ENCODE results near the gene MYO18A. TPM values are rescaled to one million over a fixed set of nuclear protein-coding genes. Genes with fewer than 3 reads are reported as not detected.
"Not testable (repeated sequence)": the region's sequence is repeated elsewhere in the genome, so short reads cannot be mapped to it uniquely, and the experiment has no call there.

Gene MYO18A
- total RNA-seq, 1 donor from 2014 or later: 29.9 TPM

DNA sequence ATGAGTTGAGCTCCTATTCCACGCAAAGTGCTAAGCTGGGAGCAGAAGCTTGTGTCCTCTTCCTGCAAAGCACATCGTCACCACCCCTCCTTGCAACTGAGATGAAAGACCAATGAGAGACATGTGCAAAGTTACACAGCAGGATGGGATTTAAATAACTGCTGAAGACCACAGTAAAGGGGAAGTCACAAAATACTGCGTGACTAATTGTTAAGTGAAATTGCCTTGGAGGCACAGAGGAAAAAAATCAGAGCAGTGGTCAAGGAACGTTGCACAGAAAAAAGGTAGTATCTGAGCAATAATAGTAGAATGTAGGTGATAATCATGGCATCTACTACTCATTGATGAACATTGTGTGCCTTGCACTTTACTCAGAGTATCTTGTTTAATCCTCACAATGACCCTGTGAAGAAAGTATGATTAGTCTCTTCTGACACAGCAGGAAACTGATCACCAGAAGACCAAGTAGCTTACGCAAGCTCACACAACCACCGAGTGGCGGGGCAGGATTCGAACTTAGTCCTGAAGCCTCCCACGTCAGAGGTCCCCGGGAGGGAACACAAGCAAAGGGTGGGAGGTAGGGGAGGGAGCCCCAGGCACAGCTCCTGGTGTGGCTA, 15.4 kb upstream of the MYO18A start:
- no peak for DNase-seq (ENCODE audit: extremely low read depth, low read depth, low spot score)

GRCh38 chr17:29194669-29195068, 14.5 kb upstream of the MYO18A start:
- DNase-seq (ENCODE audit: extremely low read depth, low read depth, low spot score): no peak

DNA sequence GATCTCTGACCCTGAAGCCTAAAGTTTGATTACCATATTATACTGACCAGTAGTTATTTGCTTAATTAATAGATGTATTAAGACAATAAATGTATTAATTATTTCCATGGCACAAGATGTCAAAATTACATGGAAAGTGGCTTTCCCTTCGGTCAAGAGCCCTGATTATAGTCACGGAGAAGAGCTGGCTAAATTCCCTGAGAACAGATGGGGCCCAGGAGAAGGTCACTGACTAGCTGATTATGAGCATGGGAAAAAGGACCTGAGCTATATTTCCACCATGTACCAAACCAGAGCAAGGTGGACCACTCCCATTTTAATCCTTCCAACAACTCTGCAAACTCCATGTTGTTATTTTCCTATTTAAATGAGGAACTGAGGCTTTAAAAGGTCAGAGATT, 12.9 kb upstream of the MYO18A start:
- no peak for DNase-seq (ENCODE audit: extremely low read depth, low read depth, low spot score)

DNA sequence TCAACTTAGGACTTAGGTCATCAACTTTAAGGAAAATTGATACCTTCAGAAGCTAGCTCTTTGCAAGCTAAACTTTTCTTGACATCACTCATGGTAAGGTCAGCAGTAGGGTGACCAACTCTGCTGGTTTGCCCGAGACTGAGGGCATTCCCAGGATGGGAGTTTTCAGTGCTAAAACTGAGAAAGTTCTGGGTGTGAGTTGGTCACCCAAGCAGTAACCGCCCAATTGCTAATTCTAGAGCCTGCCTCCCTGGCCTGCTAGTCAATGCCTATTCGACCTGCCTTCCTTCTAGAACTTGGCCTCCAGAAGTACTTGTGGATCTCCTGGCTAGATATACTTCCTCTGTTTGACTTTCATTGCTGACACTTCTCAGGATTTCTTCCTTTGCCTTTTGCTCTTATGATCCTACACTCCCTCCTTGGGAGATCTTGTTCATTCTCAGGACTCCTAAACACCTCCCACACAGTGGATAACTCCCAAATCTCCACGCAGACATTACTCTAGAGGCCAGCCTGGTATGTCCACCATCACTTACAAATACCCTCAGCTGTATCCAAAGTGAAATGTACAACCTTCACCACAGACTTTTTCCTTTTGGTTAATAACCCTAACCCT, 10.5 kb upstream of the MYO18A start:
- no peak for DNase-seq (ENCODE audit: extremely low read depth, low read depth, low spot score)

DNA sequence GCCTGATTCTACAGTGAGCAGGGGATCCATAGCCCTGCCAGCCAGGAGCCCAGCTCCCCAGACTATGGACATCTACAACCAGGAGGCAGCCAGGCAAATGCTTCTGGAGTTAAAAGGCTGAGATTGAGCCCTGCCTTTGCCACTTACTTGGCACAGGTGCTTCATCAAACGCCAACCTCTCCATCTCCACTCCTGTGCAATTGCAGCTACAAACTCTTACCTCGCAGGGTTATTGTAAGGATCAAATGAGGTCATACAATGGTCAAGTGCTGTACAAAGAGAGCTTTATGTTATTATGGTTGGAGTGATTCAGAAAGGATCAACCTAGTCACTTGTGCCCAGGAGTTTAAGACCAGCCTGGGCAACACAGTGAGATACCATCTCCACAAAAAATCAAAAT, 9.8 kb upstream of the MYO18A start:
- no peak for DNase-seq (ENCODE audit: extremely low read depth, low read depth, low spot score)

- no peak for DNase-seq (ENCODE audit: extremely low read depth, low read depth, low spot score)
Observed at GRCh38 chr17:29189355-29189754, 9.2 kb upstream of the MYO18A start.

DNA sequence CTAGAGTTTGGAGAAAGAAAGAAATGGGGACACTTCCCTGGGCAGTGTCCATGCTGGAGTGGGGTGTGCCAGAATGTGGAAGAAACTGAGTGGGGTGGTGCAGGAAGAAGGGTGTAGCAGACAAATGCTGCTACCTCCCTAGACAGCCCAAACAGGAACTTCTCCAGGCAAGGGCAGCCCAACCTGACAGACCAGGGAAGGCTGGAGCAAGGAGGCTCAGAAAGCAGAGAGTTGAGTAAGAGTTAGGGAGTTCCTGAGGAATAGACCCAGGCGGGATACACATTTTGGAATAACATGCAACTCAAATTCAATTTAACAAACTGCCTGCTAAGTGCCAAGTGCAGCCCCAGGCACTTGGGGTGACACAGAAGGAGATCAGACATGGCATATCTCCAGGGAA, 1.0 kb upstream of the MYO18A start:
- DNase-seq (ENCODE audit: extremely low read depth, low read depth, low spot score): no peak

- no peak for DNase-seq (ENCODE audit: extremely low read depth, low read depth, low spot score)
Observed at GRCh38 chr17:29180788-29181160, 576 bp upstream of the MYO18A start.

GRCh38 chr17:29179232-29180033, 765 bp downstream of the MYO18A start:
- DNase-seq (ENCODE audit: extremely low read depth, low read depth, low spot score): no peak

DNA sequence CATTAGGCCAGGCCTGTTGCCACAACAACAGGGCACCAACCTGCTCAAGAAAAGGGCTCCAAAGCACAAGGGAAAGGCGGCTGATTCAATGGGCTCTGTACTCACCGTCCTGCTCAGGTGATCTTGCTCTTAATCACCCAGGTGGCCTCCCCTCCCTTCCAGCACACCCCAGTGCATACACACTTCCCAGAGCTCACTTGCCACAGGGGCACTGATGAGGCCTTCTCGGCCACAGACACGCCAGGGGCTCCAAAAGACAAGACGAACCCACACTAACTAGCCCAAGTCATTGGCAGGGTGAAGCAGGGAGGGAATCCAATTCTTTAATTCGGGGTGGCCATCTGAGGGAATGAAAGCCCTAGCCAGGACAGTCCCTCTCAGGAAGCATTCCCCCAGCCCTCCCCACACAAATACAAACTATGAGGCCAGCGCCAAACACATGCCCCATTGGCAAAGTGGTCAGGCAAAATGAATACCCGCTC, 1.4 kb downstream of the MYO18A start:
- no peak for DNase-seq (ENCODE audit: extremely low read depth, low read depth, low spot score)

DNA sequence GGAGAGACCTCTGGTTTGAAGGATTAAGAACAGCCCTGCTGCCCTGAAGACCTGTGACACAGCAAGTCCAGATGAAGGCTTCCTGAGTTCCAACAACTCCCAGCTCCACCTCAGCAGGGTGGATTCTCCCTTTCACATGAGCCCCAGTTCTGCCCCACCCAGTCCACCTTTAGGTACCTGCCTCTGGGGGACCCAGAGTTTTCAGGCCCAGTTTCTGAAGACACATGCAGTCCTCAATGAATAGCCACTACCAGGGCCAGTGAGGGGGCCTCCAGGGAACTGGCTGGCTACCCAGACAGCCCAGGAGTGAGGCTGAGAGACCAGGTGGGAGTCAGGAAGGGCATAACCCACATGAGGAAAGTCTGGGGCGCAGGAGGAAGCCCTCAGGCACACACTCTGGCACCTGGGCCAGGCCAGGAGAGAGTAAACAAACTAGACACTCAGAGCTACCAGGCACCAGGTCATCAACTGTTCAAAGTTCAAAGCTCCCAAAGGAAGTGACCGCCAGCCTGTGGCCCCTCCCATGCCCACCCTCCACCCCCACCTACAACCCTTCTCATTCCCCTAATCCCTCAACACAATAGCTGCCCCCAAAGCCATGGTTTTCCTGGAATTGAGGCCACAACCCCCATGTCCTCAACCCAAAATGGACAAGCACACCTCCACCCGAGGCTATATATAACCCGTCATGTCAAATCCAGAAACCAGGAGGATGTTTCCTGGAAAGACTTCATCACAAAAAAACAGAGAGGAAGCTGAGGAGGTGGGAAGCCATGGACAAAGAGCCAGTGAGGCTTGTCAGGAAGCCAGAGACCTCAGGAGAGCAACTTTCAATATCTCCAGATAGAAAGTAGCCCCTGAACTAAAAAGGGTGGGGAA, 2.1 kb downstream of the MYO18A start:
- no peak for DNase-seq (ENCODE audit: extremely low read depth, low read depth, low spot score)

DNA sequence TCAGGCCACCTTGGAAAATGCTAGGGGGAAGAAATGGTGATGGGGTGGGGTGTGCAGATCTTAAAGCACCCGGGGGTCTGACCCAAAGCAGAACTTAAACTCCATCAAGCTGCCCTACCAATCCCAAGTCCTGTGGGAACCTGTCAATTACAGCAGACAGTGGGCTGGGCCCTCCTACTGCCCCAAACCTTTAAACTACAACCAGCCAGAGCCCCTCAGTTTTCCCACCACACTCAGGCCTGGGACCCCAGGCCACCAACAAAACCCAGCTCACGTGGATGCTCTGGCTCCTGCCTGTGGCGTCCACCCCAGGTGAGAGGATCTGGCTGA, 2.7 kb downstream of the MYO18A start:
- DNase-seq (ENCODE audit: extremely low read depth, low read depth, low spot score): no peak

DNA sequence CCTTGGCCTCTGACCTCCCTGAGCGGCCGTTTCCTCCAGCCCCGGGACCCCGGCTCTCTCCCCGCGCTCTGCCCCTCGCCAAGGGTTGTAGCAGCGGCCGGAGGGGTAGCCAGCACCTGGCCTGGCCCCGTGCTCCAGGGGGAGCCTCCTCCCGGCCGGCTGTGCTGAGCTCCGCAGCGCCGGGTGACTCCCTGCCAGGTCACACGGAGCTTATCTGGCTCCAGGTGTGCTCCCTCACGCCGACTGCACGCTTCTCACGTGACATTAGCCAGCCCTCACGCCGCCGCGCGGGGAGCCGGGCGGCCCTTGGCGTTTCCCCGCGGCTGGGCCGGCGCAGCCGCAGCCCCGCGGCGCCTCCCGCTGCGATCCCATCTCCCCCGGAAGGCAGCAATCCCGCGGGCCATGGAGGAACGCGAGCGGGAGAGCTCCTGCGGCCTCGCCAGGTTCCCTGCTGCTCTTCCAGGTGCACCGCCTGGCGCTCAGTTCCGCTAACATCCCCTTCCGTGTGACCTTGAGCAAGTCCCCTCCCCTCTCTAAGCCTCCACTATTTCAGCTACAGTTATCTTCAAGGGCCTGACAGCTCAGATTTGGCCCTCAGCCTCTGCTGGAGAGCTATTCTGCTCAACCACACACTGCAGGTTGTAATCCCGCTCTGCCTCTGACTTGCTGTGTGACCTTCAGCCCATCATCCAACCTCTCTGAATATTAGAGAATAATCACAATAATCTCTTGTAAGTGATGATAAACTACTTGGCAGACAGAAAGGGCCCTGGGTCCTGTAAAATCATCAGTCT, 3.4 kb downstream of the MYO18A start:
- no peak for DNase-seq (ENCODE audit: extremely low read depth, low read depth, low spot score)

- no peak for DNase-seq (ENCODE audit: extremely low read depth, low read depth, low spot score)
Observed at GRCh38 chr17:29175349-29175748, 4.8 kb downstream of the MYO18A start.

DNA sequence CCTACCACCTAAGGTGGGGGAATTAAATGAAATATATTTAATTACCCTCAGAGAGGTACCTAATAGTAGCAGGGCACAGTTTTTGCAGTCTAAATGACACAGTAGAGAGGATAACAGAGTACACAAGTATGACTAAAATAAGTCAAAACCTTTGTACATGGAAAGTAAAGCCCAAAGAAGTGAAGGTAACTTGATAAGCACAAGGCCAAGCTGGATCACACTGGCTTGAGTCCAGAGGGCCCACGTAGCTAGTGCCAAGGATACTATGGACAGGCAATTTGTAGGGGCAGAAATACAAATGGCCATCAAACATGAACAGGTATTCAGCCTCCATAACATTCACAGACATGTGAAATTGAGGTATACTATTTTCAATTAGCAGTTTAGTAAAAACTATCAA, 7.6 kb downstream of the MYO18A start:
- no peak for DNase-seq (ENCODE audit: extremely low read depth, low read depth, low spot score)

- no peak for DNase-seq (ENCODE audit: extremely low read depth, low read depth, low spot score)
Observed at GRCh38 chr17:29170682-29171081, 9.5 kb downstream of the MYO18A start.

GRCh38 chr17:29169806-29170591, 10.2 kb downstream of the MYO18A start:
- DNase-seq (ENCODE audit: extremely low read depth, low read depth, low spot score): no peak

DNA sequence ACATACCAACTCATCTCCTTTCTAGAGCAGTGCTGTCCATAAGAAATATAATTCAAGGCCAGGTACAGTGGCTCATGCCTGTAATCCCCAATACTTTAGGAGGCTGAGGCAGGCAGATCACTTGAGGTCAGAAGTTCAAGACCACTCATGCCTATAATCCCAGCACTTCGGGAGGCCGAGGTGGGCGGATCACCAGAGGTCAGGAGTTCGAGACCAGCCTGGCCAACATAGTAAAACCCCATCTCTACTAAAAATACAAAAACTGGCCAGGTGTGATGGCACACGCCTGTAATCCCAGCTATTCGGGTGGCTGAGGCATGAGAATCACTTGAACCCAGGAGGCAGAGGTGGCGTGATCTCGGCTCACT, 11.5 kb downstream of the MYO18A start:
- DNase-seq (ENCODE audit: extremely low read depth, low read depth, low spot score): not testable (repeated sequence)

DNA sequence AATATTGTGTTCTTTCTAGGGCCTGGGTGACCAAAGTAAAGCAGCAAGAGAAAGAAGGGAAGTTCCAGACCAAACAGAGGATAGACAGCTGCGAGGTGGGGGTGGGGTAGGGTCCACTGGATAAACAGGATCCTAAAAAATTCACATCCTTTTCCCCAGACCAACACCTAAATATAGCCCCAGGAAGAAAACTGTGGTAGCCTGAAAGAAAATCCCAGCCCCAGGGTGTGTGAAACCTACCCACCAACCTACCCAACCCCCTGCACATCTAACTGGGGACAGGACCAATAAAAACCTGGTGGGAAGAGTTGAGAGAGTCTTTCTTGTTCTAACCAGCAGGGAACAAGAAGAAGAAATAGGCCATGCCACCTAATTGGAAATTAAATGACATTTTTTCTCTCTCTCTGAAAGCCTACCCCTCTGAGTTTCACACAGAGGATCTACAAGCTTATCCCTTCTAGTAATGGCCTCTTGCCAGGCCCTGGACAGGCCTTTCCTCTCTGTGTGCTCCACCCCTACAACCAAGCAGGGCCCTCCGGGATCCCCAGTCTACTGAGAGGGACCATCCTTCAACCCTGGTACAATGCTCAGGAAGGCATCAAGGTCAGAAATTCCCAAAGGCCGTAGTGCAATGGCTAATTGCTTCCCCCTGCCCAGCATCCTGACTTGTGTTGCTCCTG, 12.0 kb downstream of the MYO18A start:
- no peak for DNase-seq (ENCODE audit: extremely low read depth, low read depth, low spot score)
